ENCODE results near the gene EDRF1.

Gene EDRF1, protein sequence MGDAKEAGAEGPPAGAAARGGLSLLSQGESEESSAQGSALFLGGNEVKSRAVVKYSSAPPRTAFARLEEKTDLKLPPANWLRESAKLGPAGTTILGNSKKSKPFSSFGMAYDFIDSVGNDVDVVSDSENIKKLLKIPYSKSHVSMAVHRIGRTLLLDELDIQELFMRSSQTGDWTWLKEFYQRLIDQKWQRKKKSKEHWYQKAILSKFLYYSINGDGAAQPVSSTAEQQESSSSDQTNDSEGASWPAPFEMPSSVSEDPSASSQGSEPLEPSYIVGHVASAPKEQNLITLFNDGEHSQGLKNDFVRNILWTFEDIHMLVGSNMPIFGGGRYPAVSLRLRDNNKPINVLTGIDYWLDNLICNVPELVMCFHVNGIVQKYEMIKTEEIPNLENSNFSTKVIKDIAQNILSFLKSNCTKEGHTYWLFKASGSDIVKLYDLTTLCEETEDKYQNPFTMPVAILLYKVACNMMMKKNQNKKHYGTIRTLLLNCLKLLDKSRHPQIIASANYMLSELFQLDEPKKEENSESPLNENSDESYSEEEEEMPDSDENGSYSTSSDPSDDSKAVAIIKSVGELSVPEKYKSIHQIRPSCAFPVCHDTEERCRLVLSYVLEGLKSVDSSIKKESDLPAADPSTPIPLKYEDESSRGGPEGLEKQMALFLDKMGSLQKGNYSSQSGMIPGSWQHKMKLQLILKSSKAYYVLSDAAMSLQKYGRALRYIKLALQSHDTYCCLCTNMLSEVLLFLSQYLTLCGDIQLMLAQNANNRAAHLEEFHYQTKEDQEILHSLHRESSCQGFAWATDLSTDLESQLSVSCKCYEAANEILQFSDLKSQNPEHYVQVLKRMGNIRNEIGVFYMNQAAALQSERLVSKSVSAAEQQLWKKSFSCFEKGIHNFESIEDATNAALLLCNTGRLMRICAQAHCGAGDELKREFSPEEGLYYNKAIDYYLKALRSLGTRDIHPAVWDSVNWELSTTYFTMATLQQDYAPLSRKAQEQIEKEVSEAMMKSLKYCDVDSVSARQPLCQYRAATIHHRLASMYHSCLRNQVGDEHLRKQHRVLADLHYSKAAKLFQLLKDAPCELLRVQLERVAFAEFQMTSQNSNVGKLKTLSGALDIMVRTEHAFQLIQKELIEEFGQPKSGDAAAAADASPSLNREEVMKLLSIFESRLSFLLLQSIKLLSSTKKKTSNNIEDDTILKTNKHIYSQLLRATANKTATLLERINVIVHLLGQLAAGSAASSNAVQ

DNA sequence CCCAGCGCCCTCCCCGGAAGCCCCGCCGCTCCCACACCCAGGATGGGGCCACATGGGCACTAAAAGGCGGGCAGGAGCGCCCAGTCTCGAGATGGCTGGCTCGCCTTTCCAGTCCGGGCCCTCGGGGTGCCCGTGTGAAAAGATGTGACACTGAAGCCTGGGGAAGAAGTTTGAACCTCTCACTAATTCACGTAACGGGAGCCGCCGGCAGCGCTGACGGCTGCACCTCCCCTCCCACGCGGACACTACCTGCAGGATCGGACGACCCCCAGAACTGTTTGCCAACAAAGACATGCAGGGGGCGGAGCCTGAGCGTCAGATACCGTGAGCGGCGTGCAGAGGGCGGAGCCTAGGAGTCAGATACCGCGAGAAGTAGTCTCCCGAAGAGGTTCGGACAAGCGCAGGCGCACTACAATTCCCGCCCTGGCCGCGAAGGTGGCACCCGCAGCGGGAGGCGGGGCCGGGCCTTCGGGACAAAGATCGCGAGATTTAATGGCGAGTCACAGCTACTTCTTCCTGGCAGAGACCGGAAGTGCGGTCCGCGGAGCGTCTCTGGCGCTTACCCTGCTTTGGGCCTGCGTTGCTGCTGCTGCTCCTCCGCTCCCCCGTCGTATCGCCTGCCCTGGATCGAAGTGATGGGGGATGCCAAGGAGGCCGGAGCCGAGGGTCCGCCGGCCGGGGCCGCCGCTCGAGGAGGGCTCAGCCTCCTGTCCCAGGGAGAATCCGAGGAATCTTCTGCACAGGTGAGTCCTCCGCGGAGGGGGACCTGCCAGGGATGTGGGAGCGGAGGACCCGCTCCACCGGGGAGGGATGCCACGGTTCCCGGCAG lies at the start of gene EDRF1:
EDRF1 (plus strand) TSS at position 537 of the 829 bp plus-strand sequence; CDS start at position 636, 99 bp downstream.
- H3K4me1 ChIP-seq (ENCODE audit: control insufficient read depth, insufficient read depth, low read length), result no peaks in the 10 kb centered on the region
- peak within 1 kb of the TSS; percentile 87 for H3K4me3 ChIP-seq (ENCODE audit: low read length)
- no peak within 1 kb of the TSS for H3K27ac ChIP-seq (ENCODE audit: low read length)
- DNase-seq (ENCODE audit: low read depth, low spot score), result peak; percentile 98
- H3K9me3 ChIP-seq (ENCODE audit: control insufficient read depth, insufficient read depth, low read length), result no peaks in the 10 kb centered on the region
- H3K27me3 ChIP-seq (ENCODE audit: control insufficient read depth, insufficient read depth, low read length), result no peaks in the 10 kb centered on the region
- no CpG with 5 or more reads among the region's 72 CpGs for WGBS (ENCODE audit: insufficient coverage, insufficient read length)
- peaks cover 2% of the 10 kb centered on the region; the same call in 1 of the 2 replicates for H3K36me3 ChIP-seq (ENCODE audit: control insufficient read depth, insufficient read depth, low read length)

DNA sequence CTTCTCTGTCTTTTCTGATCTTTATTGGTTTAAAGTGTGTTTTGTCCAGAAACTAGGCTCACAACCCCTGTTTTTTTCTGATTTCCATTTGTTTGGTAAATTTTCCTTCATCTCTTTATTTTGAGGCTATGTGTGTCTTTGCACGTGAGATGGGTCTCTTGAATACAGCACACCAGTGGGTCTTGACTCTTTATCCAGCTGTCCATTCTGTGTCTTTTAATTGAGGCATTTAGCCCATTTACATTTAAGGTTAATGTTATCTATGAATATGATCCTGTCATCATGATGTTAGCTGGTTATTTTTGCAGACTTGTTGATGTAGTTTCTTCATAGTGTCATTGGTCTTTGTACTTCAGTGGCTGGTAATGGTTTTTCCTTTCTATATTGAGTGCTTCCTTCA lies 46.6 kb upstream of the EDRF1 start:
- no CpG with 5 or more reads among the region's 1 CpG for WGBS (ENCODE audit: insufficient coverage, insufficient read length)
- H3K27me3 ChIP-seq (ENCODE audit: control insufficient read depth, insufficient read depth, low read length), result no peaks in the 10 kb centered on the region
- no peak for DNase-seq (ENCODE audit: low read depth, low spot score)

DNA sequence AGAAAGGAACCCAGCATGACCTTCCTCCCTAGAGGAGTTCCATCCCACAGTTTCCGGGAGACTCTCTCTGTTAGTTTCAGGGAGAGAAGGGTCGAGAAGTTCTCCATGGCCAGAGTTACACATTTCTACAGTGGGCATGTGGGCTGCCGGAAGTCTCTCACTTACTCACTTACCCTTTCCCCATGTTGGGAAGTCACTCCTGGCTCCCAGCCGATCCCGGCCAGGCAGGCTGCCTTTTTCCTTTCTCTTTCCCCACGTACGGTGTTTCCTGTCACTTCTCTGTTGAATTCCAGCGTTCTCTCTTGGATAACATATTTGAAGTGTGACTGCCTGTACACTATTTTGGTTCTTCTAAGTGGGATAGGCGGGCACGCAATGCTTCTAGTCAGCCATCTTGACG lies 40.1 kb upstream of the EDRF1 start:
- no peak for DNase-seq (ENCODE audit: low read depth, low spot score)
- no peak overlapping the region for H3K4me3 ChIP-seq (ENCODE audit: low read length)
- no peak overlapping the region for H3K27ac ChIP-seq (ENCODE audit: low read length)
- no CpG with 5 or more reads among the region's 11 CpGs for WGBS (ENCODE audit: insufficient coverage, insufficient read length)
- H3K4me1 ChIP-seq (ENCODE audit: control insufficient read depth, insufficient read depth, low read length), result no peaks in the 10 kb centered on the region
- H3K36me3 ChIP-seq (ENCODE audit: control insufficient read depth, insufficient read depth, low read length), result no peaks in the 10 kb centered on the region
- H3K9me3 ChIP-seq (ENCODE audit: control insufficient read depth, insufficient read depth, low read length), result no peaks in the 10 kb centered on the region
- H3K27me3 ChIP-seq (ENCODE audit: control insufficient read depth, insufficient read depth, low read length), result no peaks in the 10 kb centered on the region

More for the DNA sequence above, 46.6 kb upstream of the EDRF1 start:
- Histone ChIP-seq H3K27ac (ENCODE audit: low read length) (no peak overlapping the region), H3K36me3 (ENCODE audit: control insufficient read depth, insufficient read depth, low read length) (no peaks in the 10 kb centered on the region), H3K4me1 (ENCODE audit: control insufficient read depth, insufficient read depth, low read length) (no peaks in the 10 kb centered on the region), H3K4me3 (ENCODE audit: low read length) (no peak overlapping the region), H3K9me3 (ENCODE audit: control insufficient read depth, insufficient read depth, low read length) (no peaks in the 10 kb centered on the region)

DNA sequence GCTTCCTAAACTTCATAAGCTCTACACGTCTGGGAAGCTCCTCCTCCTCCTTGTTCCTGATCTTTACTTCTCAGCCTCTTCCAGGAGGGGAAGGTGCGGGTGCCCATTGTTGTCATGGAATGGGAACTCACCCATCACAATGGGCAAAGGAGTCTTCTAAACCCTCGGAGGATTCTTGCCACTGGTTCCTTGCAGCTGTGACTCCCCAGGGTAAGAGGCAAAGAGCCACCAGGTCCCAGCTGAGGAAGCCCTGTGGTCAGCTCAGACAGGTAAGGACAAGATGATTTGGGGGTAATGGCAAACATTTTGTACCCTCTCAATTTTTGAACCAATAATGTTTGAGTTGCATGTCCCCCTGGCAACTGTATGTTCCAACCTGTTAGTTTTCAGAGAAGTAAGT lies 36.4 kb upstream of the EDRF1 start, which contains the start of gene TEX36:
TEX36 (minus strand) TSS at position 101 of the 400 bp plus-strand sequence. CDS start 174 bp downstream, outside the sequence.
- Histone ChIP-seq H3K36me3 (ENCODE audit: control insufficient read depth, insufficient read depth, low read length) (no peaks in the 10 kb centered on the region), H3K4me1 (ENCODE audit: control insufficient read depth, insufficient read depth, low read length) (no peaks in the 10 kb centered on the region), H3K27ac (ENCODE audit: low read length) (no peak within 1 kb of the TSS), H3K9me3 (ENCODE audit: control insufficient read depth, insufficient read depth, low read length) (no peaks in the 10 kb centered on the region), H3K27me3 (ENCODE audit: control insufficient read depth, insufficient read depth, low read length) (no peaks in the 10 kb centered on the region), H3K4me3 (ENCODE audit: low read length) (no peak within 1 kb of the TSS)
- no peak for DNase-seq (ENCODE audit: low read depth, low spot score)
- WGBS (ENCODE audit: insufficient coverage, insufficient read length), result no CpG with 5 or more reads among the region's 3 CpGs

DNA sequence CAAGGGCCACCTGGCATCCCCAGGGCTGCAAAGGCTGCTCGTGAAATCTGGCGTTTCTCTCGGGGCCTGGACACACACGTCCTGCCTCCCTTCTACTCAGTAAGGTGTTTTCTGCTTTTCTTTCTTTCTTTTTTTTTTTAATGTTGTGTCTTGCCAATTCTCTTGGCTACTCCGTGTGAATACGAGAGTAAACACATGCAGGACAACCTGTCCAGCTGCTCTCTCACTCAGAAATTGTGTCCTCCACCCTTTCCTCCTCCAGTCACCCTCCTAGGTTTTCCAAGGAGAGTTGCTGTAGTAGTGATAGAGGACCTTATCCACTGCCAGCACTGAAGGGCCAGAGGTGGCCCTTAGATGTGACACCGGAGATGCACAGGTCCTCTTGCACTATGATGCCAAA lies 35.7 kb upstream of the EDRF1 start:
- Histone ChIP-seq H3K27ac (ENCODE audit: low read length) (no peak overlapping the region), H3K27me3 (ENCODE audit: control insufficient read depth, insufficient read depth, low read length) (no peaks in the 10 kb centered on the region), H3K4me3 (ENCODE audit: low read length) (no peak overlapping the region), H3K36me3 (ENCODE audit: control insufficient read depth, insufficient read depth, low read length) (no peaks in the 10 kb centered on the region), H3K9me3 (ENCODE audit: control insufficient read depth, insufficient read depth, low read length) (no peaks in the 10 kb centered on the region), H3K4me1 (ENCODE audit: control insufficient read depth, insufficient read depth, low read length) (no peaks in the 10 kb centered on the region)
- WGBS (ENCODE audit: insufficient coverage, insufficient read length), result no CpG with 5 or more reads among the region's 7 CpGs
- no peak for DNase-seq (ENCODE audit: low read depth, low spot score)

DNA sequence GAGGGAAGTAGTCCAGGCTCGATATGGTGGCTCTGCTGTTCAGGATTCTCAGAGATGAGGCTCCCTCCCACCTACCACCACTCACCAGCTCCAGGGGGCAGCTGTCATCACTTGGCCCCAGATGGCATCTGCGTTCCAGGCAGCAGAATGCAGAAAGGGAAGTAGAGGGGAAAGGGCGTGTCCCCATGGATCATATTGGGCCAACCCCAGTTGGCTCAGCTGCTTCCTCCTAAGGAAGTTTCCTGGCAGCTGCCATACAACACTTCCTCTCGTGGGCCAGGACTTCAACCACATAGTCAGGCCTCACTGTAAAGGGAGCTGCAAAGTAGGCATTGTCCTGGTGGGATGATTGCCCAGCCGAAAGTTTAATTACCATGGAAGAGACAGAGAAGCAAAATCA lies 34.9 kb upstream of the EDRF1 start:
- Histone ChIP-seq H3K4me3 (ENCODE audit: low read length) (no peak overlapping the region), H3K36me3 (ENCODE audit: control insufficient read depth, insufficient read depth, low read length) (no peaks in the 10 kb centered on the region), H3K27ac (ENCODE audit: low read length) (no peak overlapping the region), H3K4me1 (ENCODE audit: control insufficient read depth, insufficient read depth, low read length) (no peaks in the 10 kb centered on the region), H3K9me3 (ENCODE audit: control insufficient read depth, insufficient read depth, low read length) (no peaks in the 10 kb centered on the region), H3K27me3 (ENCODE audit: control insufficient read depth, insufficient read depth, low read length) (no peaks in the 10 kb centered on the region)
- no CpG with 5 or more reads among the region's 5 CpGs for WGBS (ENCODE audit: insufficient coverage, insufficient read length)
- DNase-seq (ENCODE audit: low read depth, low spot score), result no peak

DNA sequence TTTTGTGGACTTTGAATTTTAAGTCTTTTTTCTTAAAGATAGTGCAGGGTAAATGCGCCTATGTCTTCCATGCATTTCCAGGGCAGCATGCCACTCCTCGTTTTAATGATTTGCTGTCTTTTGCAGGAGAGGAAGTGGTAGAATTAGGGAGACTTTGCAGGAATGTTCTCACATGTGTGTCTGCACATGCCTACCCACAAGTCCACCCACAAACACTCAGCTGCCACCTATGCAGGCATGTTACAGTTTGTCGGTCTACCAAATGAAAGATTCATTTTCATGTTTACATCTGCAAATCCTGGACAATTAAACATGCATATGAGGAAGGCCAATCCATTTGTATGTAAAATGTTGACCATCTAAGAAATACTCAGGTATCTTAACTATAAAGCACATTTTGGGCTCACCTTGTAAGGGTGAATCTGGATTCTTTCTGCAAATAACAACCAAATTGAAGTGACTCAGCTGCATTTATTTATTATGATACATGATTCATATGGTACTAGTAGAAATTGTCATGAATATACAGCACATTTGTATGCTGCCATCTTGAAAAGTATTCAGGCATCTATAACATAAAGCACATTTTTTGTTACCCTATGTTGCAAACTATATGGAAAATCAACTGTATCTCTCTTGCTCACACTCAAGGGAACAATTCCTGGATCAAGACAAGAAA lies 31.9 kb upstream of the EDRF1 start:
- H3K9me3 ChIP-seq (ENCODE audit: control insufficient read depth, insufficient read depth, low read length), result no peaks in the 10 kb centered on the region

DNA sequence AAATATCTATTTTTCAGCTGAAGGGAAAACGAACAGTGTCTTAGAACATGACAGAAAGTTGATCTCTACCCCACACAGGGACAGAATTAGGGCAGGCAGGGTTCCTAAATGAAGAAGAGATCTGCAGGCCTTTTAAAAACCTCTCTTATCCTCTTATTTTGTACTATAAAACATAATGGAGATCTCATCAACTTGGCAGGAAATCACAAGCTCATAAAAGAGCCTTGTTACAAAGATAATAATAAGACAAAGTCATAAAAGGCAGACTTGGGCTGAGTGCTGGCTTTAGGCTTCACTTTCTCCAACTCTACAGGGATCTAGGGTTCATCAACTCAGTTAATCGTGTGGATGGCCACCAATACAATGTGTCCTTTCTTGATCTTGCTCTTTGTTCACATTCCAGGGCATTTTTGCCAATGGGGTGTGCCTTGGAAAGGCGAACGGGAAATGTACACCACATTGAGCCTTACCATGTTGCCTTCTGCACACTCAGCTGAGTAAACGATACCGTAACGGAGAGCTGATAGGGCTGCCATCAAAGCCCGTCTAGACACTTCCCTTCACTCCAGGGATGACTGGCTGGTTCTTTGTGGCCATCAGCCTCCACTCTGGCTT lies 29.4 kb upstream of the EDRF1 start:
- no CpG with 5 or more reads among the region's 8 CpGs for WGBS (ENCODE audit: insufficient coverage, insufficient read length)
- Histone ChIP-seq H3K4me3 (ENCODE audit: low read length) (no peak overlapping the region), H3K4me1 (ENCODE audit: control insufficient read depth, insufficient read depth, low read length) (no peaks in the 10 kb centered on the region), H3K9me3 (ENCODE audit: control insufficient read depth, insufficient read depth, low read length) (no peaks in the 10 kb centered on the region), H3K27me3 (ENCODE audit: control insufficient read depth, insufficient read depth, low read length) (no peaks in the 10 kb centered on the region), H3K27ac (ENCODE audit: low read length) (no peak overlapping the region), H3K36me3 (ENCODE audit: control insufficient read depth, insufficient read depth, low read length) (no peaks in the 10 kb centered on the region)
- DNase-seq (ENCODE audit: low read depth, low spot score), result no peak

More for the DNA sequence above, 31.9 kb upstream of the EDRF1 start:
- WGBS (ENCODE audit: insufficient coverage, insufficient read length), result no CpG with 5 or more reads among the region's 3 CpGs
- Histone ChIP-seq H3K4me3 (ENCODE audit: low read length) (no peak overlapping the region), H3K36me3 (ENCODE audit: control insufficient read depth, insufficient read depth, low read length) (no peaks in the 10 kb centered on the region), H3K27ac (ENCODE audit: low read length) (no peak overlapping the region), H3K4me1 (ENCODE audit: control insufficient read depth, insufficient read depth, low read length) (no peaks in the 10 kb centered on the region), H3K27me3 (ENCODE audit: control insufficient read depth, insufficient read depth, low read length) (no peaks in the 10 kb centered on the region)
- no peak for DNase-seq (ENCODE audit: low read depth, low spot score)

Data from iPS DF 6.9 (cell line).